A673 (cell line): ENCODE data around the gene ROR1. TPM values are rescaled to one million over a fixed set of nuclear protein-coding genes. Genes with fewer than 3 reads are reported as not detected.
A peak's percentile ranks its signal among the peaks of the same experiment; 100 is the strongest.

Experiments used
- BruUV-seq: library from RNA; stranded (reverse); fragments of 400-500 nt; replicated peaks from 2 replicates; lab custom pipeline; 2021; lab: Mats Ljungman, UMichigan
- CTCF ChIA-PET: fragments of 300-600 bp; sonication (Branson Sonifier 250); formaldehyde crosslinking; loops from one replicate; lab custom pipeline; 2022; ENCODE audit warnings: antibody characterized with exemption; lab: Charles Lee
- POLR2A ChIA-PET: fragments of 300-600 bp; sonication (Branson Sonifier 250); formaldehyde crosslinking; loops from one replicate; lab custom pipeline; 2022; ENCODE audit warnings: antibody characterized with exemption; ENCODE audit not compliant: low non-redundant PET; lab: Charles Lee
- DNase-seq: peaks from one replicate; pipeline ENCODE4 v3.0.0-alpha.2; 2015; ENCODE audit warnings: low spot score
- H3K27ac ChIP-seq: fragments of 200-600 bp; sonication (generic); 2 replicates; pipeline ENCODE4 v1.5.1; 2016; ENCODE audit warnings: mixed run types, low read depth, mild to moderate bottlenecking, mixed read lengths, antibody characterized with exemption, low read length; ENCODE audit not compliant: poor library complexity, severe bottlenecking
- H3K27me3 ChIP-seq: fragments of 200-600 bp; sonication (generic); replicated peaks from 2 replicates; pipeline ENCODE4 v1.6.1; 2017; ENCODE audit warnings: mixed run types, low read depth, mild to moderate bottlenecking, mixed read lengths, antibody characterized with exemption, low read length; ENCODE audit not compliant: insufficient read depth, poor library complexity
- H3K36me3 ChIP-seq: fragments of 200-600 bp; sonication (generic); 2 replicates; pipeline ENCODE4 v1.6.1; 2016; ENCODE audit warnings: mixed run types, mild to moderate bottlenecking, mixed read lengths, antibody characterized with exemption, low read length; ENCODE audit not compliant: insufficient read depth, poor library complexity, severe bottlenecking
- H3K4me1 ChIP-seq: fragments of 200-600 bp; sonication (generic); 2 replicates; pipeline ENCODE4 v1.6.1; 2017; ENCODE audit warnings: mixed run types, mild to moderate bottlenecking, mixed read lengths, antibody characterized with exemption, low read length; ENCODE audit not compliant: insufficient read depth, poor library complexity, severe bottlenecking
- H3K4me3 ChIP-seq: fragments of 200-600 bp; sonication (generic); 2 replicates; pipeline ENCODE4 v1.5.1; 2016; ENCODE audit warnings: low read depth, mixed run types, mild to moderate bottlenecking, mixed read lengths, low read length; ENCODE audit not compliant: poor library complexity, severe bottlenecking
- H3K9me3 ChIP-seq: fragments of 200-600 bp; sonication (generic); 2 replicates; pipeline ENCODE4 v1.6.1; 2016; ENCODE audit warnings: mixed run types, low read depth, mild to moderate bottlenecking, mixed read lengths, antibody characterized with exemption, low read length; ENCODE audit not compliant: poor library complexity, severe bottlenecking
- CTCF ChIP-seq: fragments of 300-800, 200-600 bp; sonication (generic); conservative IDR thresholded peaks from 2 replicates; pipeline ENCODE4 v1.5.1; 2017; ENCODE audit warnings: low read depth, mild to moderate bottlenecking, antibody characterized with exemption, low read length, moderate library complexity, mixed read lengths
- EZH2 ChIP-seq: fragments of 200-600 bp; sonication (generic); IDR thresholded peaks from 2 replicates; pipeline ENCODE4 v1.6.1; 2017; ENCODE audit warnings: borderline replicate concordance, low read depth, mild to moderate bottlenecking, mixed read lengths, antibody characterized with exemption, low read length; ENCODE audit not compliant: poor library complexity, severe bottlenecking
- intact Hi-C: fragments of 100-400 bp; cut with micrococcal nuclease; formaldehyde crosslinking; loops from one replicate; pipeline ENCODE4 v1.10.0; 2022; ENCODE audit not compliant: unreplicated experiment
- total RNA-seq: library from RNA; stranded (reverse); gene quantifications from 2 replicates; pipeline ENCODE4 v1.2.3, GENCODE V29; 2021

The ROR1 gene
- total RNA-seq, 1 experiment from 2014 or later = 7.4 TPM

- Histone ChIP-seq H3K4me1 (peaks cover 27% of the 10 kb centered on the region), H3K36me3 (no peaks in the 10 kb centered on the region), H3K4me3 (no peak overlapping the region), H3K27ac (no peak overlapping the region), H3K9me3 (no peaks in the 10 kb centered on the region), H3K27me3 (no peaks in the 10 kb centered on the region)
- DNase-seq = peak; percentile 3
- ChIA-PET CTCF (interaction anchor here (2.9 kb wide), 1 partner anchor 444 kb away, joined by 60 read pairs; no protein-coding TSS in a partner anchor), POLR2A (no interaction called here)
- intact Hi-C loops = loop anchor here (2.0 to 10.0 kb wide), 4 partner anchors 107 to 519 kb away; partner anchors contain the start of gene ROR1
- TF ChIP-seq CTCF = no peak
- TF ChIP-seq EZH2 = no peak
- BruUV-seq = no TSS peak
These were observed 362.5 kb downstream of the ROR1 start for GRCh38 chr1:64136296-64136695.

GRCh38 chr1:64136752-64137411, 363.1 kb downstream of the ROR1 start:
- no peaks in the 10 kb centered on the region for H3K36me3 ChIP-seq
- DNase-seq = peak; percentile 92
- no peaks in the 10 kb centered on the region for H3K9me3 ChIP-seq
- no TSS peak for BruUV-seq
- POLR2A ChIA-PET = no interaction called here
- CTCF ChIA-PET = interaction anchor here (0.5 to 2.9 kb wide), 4 partner anchors 18 to 580 kb away, joined by 3 to 60 read pairs (median 6); no protein-coding TSS in a partner anchor
- H3K4me3 ChIP-seq = no peak overlapping the region
- peaks cover 27% of the 10 kb centered on the region for H3K4me1 ChIP-seq
- no peaks in the 10 kb centered on the region for H3K27me3 ChIP-seq
- intact Hi-C loops = loop anchor here (1.0 to 10.0 kb wide), 5 partner anchors 106 to 520 kb away; partner anchors contain the start of gene ROR1
- TF ChIP-seq EZH2 (no peak), CTCF (peak; percentile 96)
- no peak overlapping the region for H3K27ac ChIP-seq

GRCh38 chr1:64137412-64137803, 363.6 kb downstream of the ROR1 start:
- BruUV-seq = no TSS peak
- DNase-seq = no peak
- Histone ChIP-seq H3K27me3 (no peaks in the 10 kb centered on the region), H3K4me1 (peaks cover 27% of the 10 kb centered on the region), H3K9me3 (no peaks in the 10 kb centered on the region), H3K27ac (no peak overlapping the region), H3K4me3 (no peak overlapping the region), H3K36me3 (no peaks in the 10 kb centered on the region)
- TF ChIP-seq EZH2 (no peak), CTCF (no peak)
- CTCF ChIA-PET = interaction anchor here (0.5 to 2.9 kb wide), 4 partner anchors 18 to 580 kb away, joined by 3 to 60 read pairs (median 6); no protein-coding TSS in a partner anchor
- POLR2A ChIA-PET = no interaction called here
- intact Hi-C loops = loop anchor here (1.0 to 10.0 kb wide), 5 partner anchors 105 to 520 kb away; partner anchors contain the start of gene ROR1
